Panc1 (cell line): Measurements from ENCODE around the gene ZIC4. TPM values are rescaled to one million over a fixed set of nuclear protein-coding genes. Genes with fewer than 3 reads are reported as not detected.

ENCODE experiments used
- ATAC-seq: fragments of 200-7000 bp; cut with Tn5 transposase; 2 replicates; pipeline ENCODE4 v1.9.1; 2020; ENCODE audit warnings: mild to moderate bottlenecking, moderate library complexity
- BruUV-seq: library from RNA; stranded (reverse); fragments of 400-500 nt; replicated peaks from 2 replicates; lab custom pipeline; 2021; lab: Mats Ljungman, UMichigan
- CTCF ChIA-PET: fragments of 300-600 bp; sonication (Branson Sonifier 250); formaldehyde crosslinking; loops from one replicate; lab custom pipeline; 2022; ENCODE audit warnings: antibody characterized with exemption; lab: Charles Lee
- POLR2A ChIA-PET: fragments of 300-600 bp; sonication (Branson Sonifier 250); formaldehyde crosslinking; loops from one replicate; lab custom pipeline; 2022; ENCODE audit warnings: antibody characterized with exemption; lab: Charles Lee
- DNase-seq: peaks from one replicate; pipeline ENCODE4 v3.0.0-alpha.2; 2010; ENCODE audit warnings: low read depth, low spot score
- H3K27ac ChIP-seq: 2 replicates; pipeline ENCODE4 v1.5.1; 2011; ENCODE audit warnings: mild to moderate bottlenecking, low read length, inconsistent platforms
- H3K27me3 ChIP-seq: fragments of 200-500 bp; sonication (Bioruptor generic); 2 replicates; pipeline ENCODE4 v1.6.0; 2014; ENCODE audit warnings: low read length, inconsistent platforms; ENCODE audit not compliant: control insufficient read depth, insufficient read depth
- H3K36me3 ChIP-seq: fragments of 200-500 bp; sonication (Bioruptor generic); 2 replicates; pipeline ENCODE4 v1.5.1; 2014; ENCODE audit warnings: inconsistent platforms, mild to moderate bottlenecking, low read length, moderate library complexity; ENCODE audit not compliant: control insufficient read depth, insufficient read depth
- H3K4me1 ChIP-seq: 2 replicates; pipeline ENCODE4 v1.5.1; 2011; ENCODE audit warnings: inconsistent platforms, mild to moderate bottlenecking, low read length, moderate library complexity; ENCODE audit not compliant: control insufficient read depth, insufficient read depth
- H3K4me3 ChIP-seq, 2 experiments: 2 replicates each; pipeline ENCODE4 v1.5.1; 2011 to 2012; ENCODE audit warnings: low read depth in 2 of 2, low read length in 2 of 2, mild to moderate bottlenecking in 2 of 2, inconsistent platforms in 1 of 2, moderate library complexity in 1 of 2
- H3K9me3 ChIP-seq: fragments of 200-500 bp; sonication (Bioruptor generic); 2 replicates; pipeline ENCODE4 v1.5.1; 2014; ENCODE audit warnings: low read depth, mild to moderate bottlenecking, inconsistent platforms, low read length, moderate library complexity; ENCODE audit not compliant: control insufficient read depth, insufficient read depth
- POLR2AphosphoS5 ChIP-seq: IDR thresholded peaks from 2 replicates; pipeline ENCODE4 v1.6.1; 2012; ENCODE audit warnings: mild to moderate bottlenecking, low read depth, low read length, moderate library complexity
- REST ChIP-seq, 2 experiments: IDR thresholded peaks; 2 replicates each; pipeline ENCODE4 v1.6.1; 2011 to 2012; ENCODE audit warnings: low read depth in 2 of 2, control low read depth in 1 of 2, low read length in 1 of 2, mild to moderate bottlenecking in 1 of 2, moderate library complexity in 1 of 2; ENCODE audit not compliant: insufficient read depth in 1 of 2
- SIN3A ChIP-seq: IDR thresholded peaks from 2 replicates; pipeline ENCODE4 v1.6.1; 2012; ENCODE audit warnings: low read depth, mild to moderate bottlenecking, low read length, moderate library complexity, borderline replicate concordance; ENCODE audit not compliant: insufficient read depth
- TCF7L2 ChIP-seq: IDR thresholded peaks from 2 replicates; pipeline ENCODE4 v1.6.1; 2011; ENCODE audit warnings: mild to moderate bottlenecking, low read depth, low read length, inconsistent platforms
- in situ Hi-C: cut with HindIII; loops from 2 replicates; pipeline ENCODE4 v1.10.0; 2016; ENCODE audit warnings: low sequenced_read_pairs, low pct_unique_long_range_greater_than_20kb
- intact Hi-C: fragments of 100-400 bp; cut with micrococcal nuclease; formaldehyde crosslinking; loops from one replicate; pipeline ENCODE4 v1.10.0; 2022; ENCODE audit not compliant: unreplicated experiment
- total RNA-seq: library from RNA; stranded (reverse); gene quantifications from one replicate; pipeline ENCODE4 v1.2.1, GENCODE V29; 2021; ENCODE audit not compliant: unreplicated experiment
- TF ChIP-seq, protein P1 (sequence below): fragments of 450-650 bp; IDR thresholded peaks from 2 replicates; pipeline ENCODE4 v1.5.1; 2017; ENCODE audit warnings: mild to moderate bottlenecking

Gene ZIC4
- total RNA-seq, 1 experiment from 2014 or later, result not detected

- no peak overlapping the region for H3K4me3 ChIP-seq
- no peaks in the 10 kb centered on the region for H3K9me3 ChIP-seq
- POLR2A ChIA-PET, result no interaction called here
- in situ Hi-C loops (no loop called here), intact Hi-C loops (no loop called here)
- no TSS peak for BruUV-seq
- ATAC-seq (no peak), DNase-seq (no peak)
- CTCF ChIA-PET, result no interaction called here
- no peak overlapping the region for H3K27ac ChIP-seq
- no peaks in the 10 kb centered on the region for H3K4me1 ChIP-seq
- TF ChIP-seq REST (IDR thresholded peaks at IDR 0.05; ENCODE audit: insufficient read depth in 1 of 2, low read depth in 2 of 2, low read length in 1 of 2) (no peak), SIN3A (no peak), TCF7L2 (no peak), POLR2AphosphoS5 (no peak)
- TF ChIP-seq, protein P1, sequence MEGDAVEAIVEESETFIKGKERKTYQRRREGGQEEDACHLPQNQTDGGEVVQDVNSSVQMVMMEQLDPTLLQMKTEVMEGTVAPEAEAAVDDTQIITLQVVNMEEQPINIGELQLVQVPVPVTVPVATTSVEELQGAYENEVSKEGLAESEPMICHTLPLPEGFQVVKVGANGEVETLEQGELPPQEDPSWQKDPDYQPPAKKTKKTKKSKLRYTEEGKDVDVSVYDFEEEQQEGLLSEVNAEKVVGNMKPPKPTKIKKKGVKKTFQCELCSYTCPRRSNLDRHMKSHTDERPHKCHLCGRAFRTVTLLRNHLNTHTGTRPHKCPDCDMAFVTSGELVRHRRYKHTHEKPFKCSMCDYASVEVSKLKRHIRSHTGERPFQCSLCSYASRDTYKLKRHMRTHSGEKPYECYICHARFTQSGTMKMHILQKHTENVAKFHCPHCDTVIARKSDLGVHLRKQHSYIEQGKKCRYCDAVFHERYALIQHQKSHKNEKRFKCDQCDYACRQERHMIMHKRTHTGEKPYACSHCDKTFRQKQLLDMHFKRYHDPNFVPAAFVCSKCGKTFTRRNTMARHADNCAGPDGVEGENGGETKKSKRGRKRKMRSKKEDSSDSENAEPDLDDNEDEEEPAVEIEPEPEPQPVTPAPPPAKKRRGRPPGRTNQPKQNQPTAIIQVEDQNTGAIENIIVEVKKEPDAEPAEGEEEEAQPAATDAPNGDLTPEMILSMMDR, result no peak
- no peaks in the 10 kb centered on the region; the same call in 1 of the 2 replicates for H3K27me3 ChIP-seq
- no peaks in the 10 kb centered on the region for H3K36me3 ChIP-seq
Observed at GRCh38 chr3:147417551-147418295, 11.4 kb upstream of the ZIC4 start.

DNA sequence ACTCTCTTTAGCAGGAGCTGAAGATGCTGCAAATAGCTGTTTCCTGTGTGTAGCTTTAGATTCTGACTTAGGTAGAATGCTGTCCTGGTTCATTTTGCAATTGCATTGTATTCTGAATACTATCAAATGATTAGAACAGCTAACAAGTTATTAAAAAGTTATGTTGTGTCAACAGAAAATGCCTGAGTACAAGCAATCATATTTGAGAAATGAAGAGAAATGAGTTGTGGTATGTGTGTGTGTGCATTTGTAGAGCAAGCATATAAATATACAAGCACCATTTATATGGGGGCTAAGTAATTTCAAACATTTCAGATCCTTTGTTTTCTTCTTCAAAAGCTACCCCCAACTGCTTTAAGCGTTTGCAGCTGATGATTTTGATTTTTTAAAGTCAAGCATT, 10.6 kb upstream of the ZIC4 start:
- H3K36me3 ChIP-seq, result no peaks in the 10 kb centered on the region
- H3K27ac ChIP-seq, result no peak overlapping the region
- H3K27me3 ChIP-seq, result no peaks in the 10 kb centered on the region; the same call in 1 of the 2 replicates
- CTCF ChIA-PET, result no interaction called here
- no peak for ATAC-seq
- TF ChIP-seq TCF7L2 (no peak), POLR2AphosphoS5 (no peak), REST (IDR thresholded peaks at IDR 0.05; ENCODE audit: insufficient read depth in 1 of 2, low read depth in 2 of 2, low read length in 1 of 2) (no peak), SIN3A (no peak)
- TF ChIP-seq, protein P1, result no peak
- BruUV-seq, result no TSS peak
- in situ Hi-C loops (no loop called here), intact Hi-C loops (no loop called here)
- DNase-seq, result no peak
- no peaks in the 10 kb centered on the region for H3K9me3 ChIP-seq
- no peaks in the 10 kb centered on the region for H3K4me1 ChIP-seq
- H3K4me3 ChIP-seq, result no peak overlapping the region
- POLR2A ChIA-PET, result interaction anchor here (0.6 kb wide), 1 partner anchor 1807 kb away, joined by 4 read pairs; no protein-coding TSS in a partner anchor
